Retinal pigment epithelial cell (primary cell): ENCODE measurements around the gene FRMD4B.
A peak's percentile ranks its signal among the peaks of the same experiment; 100 is the strongest.

Source experiments
- DNase-seq: peaks from one replicate; pipeline ENCODE4 v3.0.0-alpha.2; 2010; ENCODE audit warnings: low read depth
- H3K4me3 ChIP-seq: 2 replicates; pipeline ENCODE4 v1.5.1; 2011; ENCODE audit warnings: mild to moderate bottlenecking, low read length, control low read depth, moderate library complexity
- TF ChIP-seq, protein P1 (sequence below): conservative IDR thresholded peaks from 2 replicates; pipeline ENCODE4 v1.5.1; 2011; ENCODE audit warnings: low read depth, low read length, control low read depth, inconsistent platforms

FRMD4B gene

DNA sequence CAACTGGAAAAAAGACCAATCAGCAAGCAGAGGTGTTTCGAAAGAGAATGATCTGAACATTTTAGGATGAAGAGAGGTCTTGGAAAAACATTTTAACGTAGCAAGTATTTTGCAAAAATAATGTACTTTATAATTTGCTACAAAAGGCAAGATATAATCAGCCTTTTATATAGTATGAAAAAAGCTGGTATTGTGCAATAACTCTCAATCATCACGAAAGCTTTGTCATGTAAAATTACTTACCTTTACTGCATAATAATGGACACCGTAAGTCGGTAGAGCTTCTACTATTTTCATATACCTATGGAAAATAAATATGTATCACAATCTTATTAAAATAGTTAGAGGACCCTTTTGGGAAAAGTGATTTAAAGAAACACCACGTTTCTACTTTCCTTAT, 167.8 kb downstream of the FRMD4B start:
- H3K4me3 ChIP-seq: no peak overlapping the region
- TF ChIP-seq, protein P1, sequence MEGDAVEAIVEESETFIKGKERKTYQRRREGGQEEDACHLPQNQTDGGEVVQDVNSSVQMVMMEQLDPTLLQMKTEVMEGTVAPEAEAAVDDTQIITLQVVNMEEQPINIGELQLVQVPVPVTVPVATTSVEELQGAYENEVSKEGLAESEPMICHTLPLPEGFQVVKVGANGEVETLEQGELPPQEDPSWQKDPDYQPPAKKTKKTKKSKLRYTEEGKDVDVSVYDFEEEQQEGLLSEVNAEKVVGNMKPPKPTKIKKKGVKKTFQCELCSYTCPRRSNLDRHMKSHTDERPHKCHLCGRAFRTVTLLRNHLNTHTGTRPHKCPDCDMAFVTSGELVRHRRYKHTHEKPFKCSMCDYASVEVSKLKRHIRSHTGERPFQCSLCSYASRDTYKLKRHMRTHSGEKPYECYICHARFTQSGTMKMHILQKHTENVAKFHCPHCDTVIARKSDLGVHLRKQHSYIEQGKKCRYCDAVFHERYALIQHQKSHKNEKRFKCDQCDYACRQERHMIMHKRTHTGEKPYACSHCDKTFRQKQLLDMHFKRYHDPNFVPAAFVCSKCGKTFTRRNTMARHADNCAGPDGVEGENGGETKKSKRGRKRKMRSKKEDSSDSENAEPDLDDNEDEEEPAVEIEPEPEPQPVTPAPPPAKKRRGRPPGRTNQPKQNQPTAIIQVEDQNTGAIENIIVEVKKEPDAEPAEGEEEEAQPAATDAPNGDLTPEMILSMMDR: no peak
- no peak for DNase-seq

DNA sequence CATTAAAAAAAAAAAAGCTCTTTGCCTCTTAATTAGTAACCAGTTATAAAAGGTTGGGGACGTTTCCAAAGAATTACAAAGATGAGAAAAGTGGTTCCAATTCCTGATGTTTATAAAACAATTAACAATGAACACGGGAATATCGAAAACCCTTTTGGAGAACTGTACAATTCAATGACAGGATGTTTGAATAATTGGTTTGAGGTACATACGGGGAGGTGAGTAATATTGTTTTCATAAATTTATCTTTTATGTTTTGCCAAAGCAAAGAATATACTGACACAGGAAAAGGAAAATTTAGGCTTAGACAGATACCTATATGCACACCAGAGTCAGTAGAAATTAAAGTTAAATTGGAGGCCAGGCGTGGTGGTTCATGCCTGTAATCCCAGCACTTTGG, 168.9 kb downstream of the FRMD4B start:
- TF ChIP-seq, protein P1: no peak
- no peak overlapping the region for H3K4me3 ChIP-seq
- no peak for DNase-seq

DNA sequence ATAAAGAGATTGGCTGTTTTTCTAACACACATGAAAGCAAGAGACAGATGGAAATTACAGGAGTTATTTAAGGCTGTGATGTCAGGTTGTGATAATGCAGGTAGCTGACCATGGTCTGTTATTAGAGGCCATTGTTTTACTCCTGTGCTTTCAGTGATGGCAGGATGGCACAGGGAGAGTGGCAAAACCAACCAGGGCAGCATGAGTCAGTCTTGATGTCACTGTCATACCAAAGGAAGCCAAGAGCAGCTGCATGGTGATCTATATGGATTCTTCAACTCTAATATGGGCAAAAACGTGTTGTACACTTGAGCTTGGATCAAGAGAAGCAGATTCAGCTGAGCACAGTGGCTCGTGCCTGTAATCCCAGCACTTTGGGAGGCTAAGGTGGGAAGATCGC, 171.6 kb downstream of the FRMD4B start:
- no peak for DNase-seq
- TF ChIP-seq, protein P1: no peak

DNA sequence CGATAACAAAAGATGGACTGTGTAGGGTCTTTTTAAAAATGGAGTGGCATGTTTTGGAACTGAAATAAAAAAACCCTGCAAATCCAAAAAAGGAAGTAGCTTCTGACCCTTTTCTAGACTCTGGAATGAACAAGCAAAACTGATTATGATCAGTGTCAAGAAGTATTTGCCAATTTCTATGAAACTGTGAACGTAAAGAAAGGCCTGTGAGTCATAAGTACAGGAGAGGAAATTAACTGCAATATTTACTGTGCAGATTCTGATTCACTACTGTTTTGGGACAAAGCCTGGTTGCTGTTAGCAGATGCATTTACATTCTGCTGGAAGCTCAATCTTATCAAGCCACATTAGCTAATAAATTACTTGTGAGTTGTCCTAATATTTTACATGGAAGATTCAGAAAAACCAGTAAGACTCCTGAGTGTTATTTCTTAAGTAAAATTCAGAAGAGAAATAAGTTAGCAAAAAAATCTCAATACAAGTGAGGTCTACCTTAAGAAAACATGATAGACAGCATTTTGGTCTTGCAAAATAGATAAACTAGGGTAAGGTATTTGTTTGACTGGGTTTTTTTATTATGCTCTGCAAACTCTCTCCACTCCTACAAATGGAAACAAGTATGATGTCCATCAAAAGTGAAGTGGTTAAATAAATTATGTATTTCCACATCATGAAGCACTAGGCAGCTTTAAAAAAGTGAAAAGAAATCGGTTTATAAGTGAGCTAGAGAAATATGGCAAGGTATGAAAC, 173.3 kb downstream of the FRMD4B start:
- no peak overlapping the region for H3K4me3 ChIP-seq
- TF ChIP-seq, protein P1: no peak
- DNase-seq: peak; percentile 90

More for the DNA sequence above, 171.6 kb downstream of the FRMD4B start:
- no peak overlapping the region for H3K4me3 ChIP-seq

DNA sequence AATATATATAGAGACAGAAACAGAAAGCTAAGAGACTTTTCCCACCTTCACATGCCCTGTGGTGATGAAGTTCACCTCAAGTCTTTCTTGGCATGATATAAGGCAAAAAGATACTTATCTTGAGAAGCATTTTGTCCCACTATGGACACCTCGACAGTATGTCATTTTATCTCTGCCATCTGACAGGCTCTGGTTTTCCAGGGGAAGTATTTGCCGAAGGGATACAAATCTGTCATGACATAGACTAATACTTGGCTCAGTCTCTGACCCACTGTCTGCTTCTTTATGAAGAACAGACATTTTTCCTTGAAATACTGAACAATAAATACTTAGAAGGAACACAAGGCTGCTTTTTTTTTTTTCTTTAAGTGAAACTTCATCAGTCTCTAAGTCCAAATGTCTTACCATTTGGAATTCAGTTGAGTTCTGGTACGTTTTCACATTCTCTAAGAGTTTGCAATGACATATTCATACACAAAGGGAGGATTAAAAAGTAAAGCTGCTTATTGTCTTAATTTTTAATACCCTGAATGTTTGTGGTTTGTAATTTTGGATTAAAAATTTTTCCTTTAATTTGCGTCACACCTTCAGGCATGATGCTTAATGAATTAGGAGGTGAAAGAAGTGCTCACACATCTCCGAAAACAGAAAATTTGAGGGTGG, 175.7 kb downstream of the FRMD4B start:
- TF ChIP-seq, protein P1: no peak
- no peak overlapping the region for H3K4me3 ChIP-seq
- peak; percentile 95 for DNase-seq

DNA sequence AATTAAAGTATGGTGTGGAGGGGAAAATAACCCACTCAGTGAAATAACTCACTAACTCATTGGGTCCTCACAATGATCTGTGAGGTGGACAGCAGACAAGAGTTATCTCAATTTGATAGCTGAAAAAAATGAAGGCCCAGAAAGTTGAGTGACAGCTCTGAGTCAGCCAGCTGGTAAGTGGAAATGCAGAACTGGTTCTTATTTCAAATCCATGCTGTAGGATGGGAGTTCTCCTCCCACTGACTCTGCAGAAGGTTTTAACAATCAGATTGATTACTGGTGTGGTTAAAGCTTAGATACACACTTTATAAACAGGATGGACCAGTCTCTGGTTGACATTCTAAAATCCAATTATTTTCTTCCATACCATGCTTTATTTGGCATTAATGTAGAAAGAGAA, 176.5 kb downstream of the FRMD4B start:
- no peak for DNase-seq
- TF ChIP-seq, protein P1: no peak

DNA sequence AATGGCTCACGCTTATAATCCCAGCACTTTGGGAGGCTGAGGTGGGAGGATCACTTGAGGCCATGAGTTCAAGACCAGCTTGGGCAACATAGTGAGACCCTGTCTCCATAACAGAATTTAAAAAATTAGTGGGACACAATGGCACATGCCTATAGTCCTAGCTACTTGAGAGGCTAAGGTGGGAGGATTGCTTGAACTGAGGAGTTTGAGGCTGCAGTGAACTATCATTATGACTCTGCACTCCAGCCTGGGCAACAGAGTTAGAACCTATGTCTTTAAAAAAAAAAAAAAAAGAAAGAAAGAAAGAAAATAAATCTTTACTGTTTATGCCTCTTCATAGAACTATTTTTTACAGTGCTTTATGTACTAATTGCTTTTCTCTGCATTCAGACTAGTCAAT, 178.9 kb downstream of the FRMD4B start:
- no peak for DNase-seq
- TF ChIP-seq, protein P1: no peak
- H3K4me3 ChIP-seq: no peak overlapping the region

More for the DNA sequence above, 176.5 kb downstream of the FRMD4B start:
- H3K4me3 ChIP-seq: no peak overlapping the region
